Erythroblast (primary cell): ENCODE measurements around the gene RLN2.

ENCODE experiments used
- DNase-seq, 2 experiments: peaks; one replicate each; lab custom pipeline; 2025; lab: John Stamatoyannopoulos, UW
- GATA1 ChIP-seq: IDR thresholded peaks from 2 replicates; pipeline ENCODE4 v1.6.1; 2011; ENCODE audit warnings: low read depth, mild to moderate bottlenecking, control low read depth, low read length, moderate library complexity
- POLR2A ChIP-seq: IDR thresholded peaks from 2 replicates; pipeline ENCODE4 v1.6.1; 2011; ENCODE audit warnings: mild to moderate bottlenecking, low read length

The RLN2 gene

GRCh38 chr9:5310851-5311250 is 6.3 kb upstream of the RLN2 start:
- TF ChIP-seq GATA1 (no peak), POLR2A (no peak)
- no peak for DNase-seq

GRCh38 chr9:5305741-5306140 is 1.2 kb upstream of the RLN2 start:
- no peak for TF ChIP-seq GATA1

GRCh38 chr9:5301544-5301943 is 3.0 kb downstream of the RLN2 start:
- TF ChIP-seq GATA1 (no peak), POLR2A (no peak)
- no peak for DNase-seq

More at GRCh38 chr9:5305741-5306140, 1.2 kb upstream of the RLN2 start:
- DNase-seq = no peak

- TF ChIP-seq GATA1 = no peak
- no peak for TF ChIP-seq POLR2A
- no peak for DNase-seq
Measured at GRCh38 chr9:5292141-5292540, 12.4 kb downstream of the RLN2 start.

GRCh38 chr9:5288591-5288990 is 15.9 kb downstream of the RLN2 start:
- TF ChIP-seq GATA1 = no peak
- no peak for TF ChIP-seq POLR2A
- no peak for DNase-seq

GRCh38 chr9:5286262-5286661 is 18.3 kb downstream of the RLN2 start:
- TF ChIP-seq GATA1 = no peak
- DNase-seq = no peak

- no peak for TF ChIP-seq GATA1
- TF ChIP-seq POLR2A = no peak
- no peak for DNase-seq
Measured at GRCh38 chr9:5278486-5278885, 26.0 kb downstream of the RLN2 start.

GRCh38 chr9:5274770-5275169 is 29.7 kb downstream of the RLN2 start:
- TF ChIP-seq POLR2A = no peak
- no peak for TF ChIP-seq GATA1
- DNase-seq = no peak

GRCh38 chr9:5269249-5269715 is 35.2 kb downstream of the RLN2 start:
- no peak for DNase-seq
- TF ChIP-seq GATA1 = no peak
- TF ChIP-seq POLR2A = no peak

- DNase-seq = peak in 1 of 2 experiments; percentile 4
- TF ChIP-seq GATA1 = no peak
- no peak for TF ChIP-seq POLR2A
Measured at GRCh38 chr9:5265939-5266338, 38.6 kb downstream of the RLN2 start.

- no peak for TF ChIP-seq GATA1
- TF ChIP-seq POLR2A = no peak
- DNase-seq = no peak
Measured at GRCh38 chr9:5264219-5264595, 40.3 kb downstream of the RLN2 start.

GRCh38 chr9:5263351-5264218 is 40.9 kb downstream of the RLN2 start:
- TF ChIP-seq POLR2A = no peak
- no peak for TF ChIP-seq GATA1
- peak; percentile 13 to 40 for DNase-seq
